ENCODE measurements around the gene PDGFA. TPM values are rescaled to one million over a fixed set of nuclear protein-coding genes. Genes with fewer than 3 reads are reported as not detected.

The PDGFA gene
- total and polyA plus RNA-seq, 8 donors, result 11.1 to 93.0 (median 41.8) TPM

GRCh38 chr7:494259-494687 lies 25.4 kb downstream of the PDGFA start:
- H3K27me3 ChIP-seq, result no peaks in the 10 kb centered on the region
- H3K27ac ChIP-seq, result no peak overlapping the region
- H3K4me3 ChIP-seq, result no peak overlapping the region
- no peak for DNase-seq
- intact Hi-C loops (cut with DNase I; ENCODE audit: low total_unique reads), result no loop called here
- WGBS, 5 donors, result 41 to 84% (median 82%) methylated on average over 6 to 31 of the region's 31 CpGs
- H3K4me1 ChIP-seq, result peaks cover 0 to 11% (median 5%) of the 10 kb centered on the region in 4 donors
- no peaks in the 10 kb centered on the region for H3K9me3 ChIP-seq
- peaks cover 5 to 34% (median 30%) of the 10 kb centered on the region in 4 donors for H3K36me3 ChIP-seq
- TF ChIP-seq POLR2AphosphoS5 (IDR thresholded peaks at IDR 0.05) (no peak), EP300 (IDR thresholded peaks at IDR 0.05) (no peak), POLR2A (IDR thresholded peaks at IDR 0.05) (no peak)
- TF ChIP-seq, protein P1, sequence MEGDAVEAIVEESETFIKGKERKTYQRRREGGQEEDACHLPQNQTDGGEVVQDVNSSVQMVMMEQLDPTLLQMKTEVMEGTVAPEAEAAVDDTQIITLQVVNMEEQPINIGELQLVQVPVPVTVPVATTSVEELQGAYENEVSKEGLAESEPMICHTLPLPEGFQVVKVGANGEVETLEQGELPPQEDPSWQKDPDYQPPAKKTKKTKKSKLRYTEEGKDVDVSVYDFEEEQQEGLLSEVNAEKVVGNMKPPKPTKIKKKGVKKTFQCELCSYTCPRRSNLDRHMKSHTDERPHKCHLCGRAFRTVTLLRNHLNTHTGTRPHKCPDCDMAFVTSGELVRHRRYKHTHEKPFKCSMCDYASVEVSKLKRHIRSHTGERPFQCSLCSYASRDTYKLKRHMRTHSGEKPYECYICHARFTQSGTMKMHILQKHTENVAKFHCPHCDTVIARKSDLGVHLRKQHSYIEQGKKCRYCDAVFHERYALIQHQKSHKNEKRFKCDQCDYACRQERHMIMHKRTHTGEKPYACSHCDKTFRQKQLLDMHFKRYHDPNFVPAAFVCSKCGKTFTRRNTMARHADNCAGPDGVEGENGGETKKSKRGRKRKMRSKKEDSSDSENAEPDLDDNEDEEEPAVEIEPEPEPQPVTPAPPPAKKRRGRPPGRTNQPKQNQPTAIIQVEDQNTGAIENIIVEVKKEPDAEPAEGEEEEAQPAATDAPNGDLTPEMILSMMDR (IDR thresholded peaks at IDR 0.05), result no peak

- H3K4me1 ChIP-seq, result peaks cover 0 to 11% (median 2%) of the 10 kb centered on the region in 4 donors
- no peaks in the 10 kb centered on the region for H3K27me3 ChIP-seq
- H3K4me3 ChIP-seq, result no peak overlapping the region
- peaks cover 5 to 29% (median 26%) of the 10 kb centered on the region in 4 donors for H3K36me3 ChIP-seq
- WGBS, 5 donors, result 86 to 91% (median 91%) methylated on average over 17 to 55 of the region's 55 CpGs
- no peaks in the 10 kb centered on the region for H3K9me3 ChIP-seq
- DNase-seq, result no peak
- intact Hi-C loops (cut with DNase I; ENCODE audit: low total_unique reads), result no loop called here
- TF ChIP-seq POLR2A (IDR thresholded peaks at IDR 0.05), result no peak
- no peak for TF ChIP-seq POLR2AphosphoS5 (IDR thresholded peaks at IDR 0.05)
- no peak for TF ChIP-seq EP300 (IDR thresholded peaks at IDR 0.05)
- TF ChIP-seq, protein P1 (IDR thresholded peaks at IDR 0.05), result no peak
- no peak overlapping the region for H3K27ac ChIP-seq
Measured at GRCh38 chr7:493661-494251, 25.9 kb downstream of the PDGFA start.

GRCh38 chr7:492714-493065 lies 27.0 kb downstream of the PDGFA start:
- WGBS, 5 donors, result 60 to 85% (median 72%) methylated on average over 7 to 8 of the region's 8 CpGs
- DNase-seq, result peak in 1 of 2 donors; percentile 58
- intact Hi-C loops (cut with DNase I; ENCODE audit: low total_unique reads), result no loop called here
- TF ChIP-seq EP300 (IDR thresholded peaks at IDR 0.05) (no peak), POLR2AphosphoS5 (IDR thresholded peaks at IDR 0.05) (no peak), POLR2A (IDR thresholded peaks at IDR 0.05) (no peak)
- TF ChIP-seq, protein P1 (IDR thresholded peaks at IDR 0.05), result no peak
- no peaks in the 10 kb centered on the region for H3K27me3 ChIP-seq
- no peak overlapping the region for H3K27ac ChIP-seq
- peaks cover 0 to 11% (median 2%) of the 10 kb centered on the region in 4 donors for H3K4me1 ChIP-seq
- no peaks in the 10 kb centered on the region for H3K9me3 ChIP-seq
- peaks cover 5 to 19% (median 16%) of the 10 kb centered on the region in 4 donors for H3K36me3 ChIP-seq
- no peak overlapping the region for H3K4me3 ChIP-seq

DNA sequence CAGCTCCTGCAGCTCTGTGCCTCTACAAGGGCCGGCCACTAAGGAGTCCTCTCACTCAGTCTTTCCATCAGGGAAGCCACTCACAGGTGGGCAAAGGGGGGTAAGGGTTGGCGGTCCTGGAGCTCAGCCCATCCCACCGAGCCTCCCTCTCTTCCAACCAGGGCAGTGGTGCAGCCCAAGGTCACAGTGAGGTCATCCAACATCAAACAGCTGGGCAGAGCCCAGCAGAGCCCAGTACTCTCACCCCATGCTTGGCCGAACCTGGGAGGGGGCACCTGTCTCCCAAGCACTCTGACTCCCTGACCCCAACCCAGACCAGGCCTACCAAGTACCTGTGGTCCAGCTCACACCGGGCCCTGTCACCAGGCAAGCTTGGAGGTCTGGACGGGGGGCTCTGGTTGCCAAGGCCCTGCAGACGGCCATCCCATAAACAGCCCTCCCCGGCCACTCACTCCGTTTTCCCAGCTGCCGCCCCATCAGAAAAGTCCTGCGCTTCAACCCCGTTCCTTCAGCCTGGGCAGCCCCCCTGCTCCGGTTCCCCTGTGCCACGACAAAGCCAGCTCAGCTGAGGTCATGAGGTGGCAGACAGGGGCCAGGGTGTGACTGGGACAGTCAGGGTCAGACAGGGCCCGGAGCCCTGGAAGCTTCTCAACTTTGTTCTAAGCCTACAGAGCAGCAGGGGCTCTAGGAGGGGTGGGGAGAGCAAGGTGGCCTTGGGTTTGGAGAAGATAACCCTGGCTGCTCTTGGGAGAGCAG lies 27.5 kb downstream of the PDGFA start:
- Histone ChIP-seq H3K36me3 (peaks cover 5 to 14% (median 11%) of the 10 kb centered on the region in 4 donors), H3K4me3 (no peak overlapping the region), H3K27me3 (no peaks in the 10 kb centered on the region), H3K9me3 (no peaks in the 10 kb centered on the region), H3K4me1 (peaks cover 0 to 11% (median 2%) of the 10 kb centered on the region in 4 donors), H3K27ac (no peak overlapping the region)
- intact Hi-C loops (cut with DNase I; ENCODE audit: low total_unique reads), result no loop called here
- WGBS, 5 donors, result 77 to 88% (median 87%) methylated on average over 13 to 15 of the region's 15 CpGs
- DNase-seq, result no peak
- TF ChIP-seq POLR2AphosphoS5 (IDR thresholded peaks at IDR 0.05), result no peak
